NCI-H82 treated with DMSO at 0.1 percent for 48 hours (cell line): ENCODE results near the gene XPA.

Source experiments
- DNase-seq: peaks from one replicate; lab custom pipeline; 2025; ENCODE audit not compliant: unreplicated experiment; lab: John Stamatoyannopoulos, UW

XPA gene

GRCh38 chr9:97659771-97660170 lies 37.4 kb downstream of the XPA start:
- DNase-seq: no peak

- DNase-seq: no peak
These were observed 38.4 kb downstream of the XPA start for GRCh38 chr9:97658707-97659106.

GRCh38 chr9:97651646-97652045 lies 45.5 kb downstream of the XPA start:
- DNase-seq: no peak

- DNase-seq: no peak
These were observed 49.1 kb downstream of the XPA start for GRCh38 chr9:97647996-97648395.

DNA sequence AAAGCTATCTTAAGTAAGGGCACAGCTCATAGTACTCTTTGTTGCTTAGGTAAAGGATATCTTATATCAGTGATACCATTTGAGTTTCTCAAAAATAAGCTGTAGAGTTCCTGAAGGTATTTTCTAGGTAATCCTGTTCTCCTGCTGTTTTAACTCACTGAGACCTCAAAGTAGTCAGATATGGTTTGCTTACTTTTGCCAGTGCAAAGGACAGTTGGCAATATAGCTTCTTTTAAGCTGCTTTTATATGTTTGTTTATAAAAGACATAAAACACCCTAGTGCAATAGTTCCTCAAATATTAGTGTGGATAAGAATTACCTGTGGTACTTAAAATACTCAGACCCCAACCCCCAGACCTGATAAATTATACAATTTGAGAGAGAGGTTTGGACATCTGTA lies 51.4 kb downstream of the XPA start:
- DNase-seq: no peak

- DNase-seq: no peak
These were observed 56.8 kb downstream of the XPA start for GRCh38 chr9:97640325-97640724.

- no peak for DNase-seq
These were observed 58.5 kb downstream of the XPA start for GRCh38 chr9:97638666-97639065.

DNA sequence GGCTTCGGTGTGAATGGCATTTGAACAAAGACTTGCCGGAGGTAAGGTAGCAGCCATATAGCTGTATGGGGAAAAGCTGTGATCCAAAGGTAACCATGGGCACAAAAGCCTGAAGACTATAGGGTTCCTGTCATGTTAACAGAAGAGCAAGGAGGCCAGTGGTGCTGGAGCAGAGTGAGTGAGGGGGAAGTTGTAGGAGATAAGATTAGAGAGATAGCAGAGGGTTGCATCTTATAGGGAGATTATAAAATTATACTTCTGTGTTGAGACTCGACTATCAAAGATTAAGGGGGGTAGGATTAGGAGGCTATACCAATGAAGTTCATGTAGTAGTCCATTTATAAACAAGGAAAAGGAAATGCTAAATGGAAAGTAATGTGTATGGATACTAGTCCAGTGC lies 60.2 kb downstream of the XPA start:
- peak; percentile 10 for DNase-seq

GRCh38 chr9:97635026-97635425 lies 62.1 kb downstream of the XPA start:
- DNase-seq: no peak

- DNase-seq: no peak
These were observed 63.2 kb downstream of the XPA start for GRCh38 chr9:97633859-97634490.

- peak; percentile 96 for DNase-seq
These were observed 63.9 kb downstream of the XPA start, which contains the start of the genes NCBP1 and TSTD2 for GRCh38 chr9:97632985-97633858. Gene NCBP1, plus strand, starts transcription at chr9:97633821. Its CDS starts 61 bp downstream, at chr9:97633882. Gene TSTD2, minus strand, starts transcription at chr9:97633368. Its CDS starts 5,806 bp downstream, at chr9:97627562.

GRCh38 chr9:97632248-97632984 lies 64.7 kb downstream of the XPA start:
- peak; percentile 62 for DNase-seq

- DNase-seq: no peak
These were observed 66.5 kb downstream of the XPA start for GRCh38 chr9:97630591-97630990.

DNA sequence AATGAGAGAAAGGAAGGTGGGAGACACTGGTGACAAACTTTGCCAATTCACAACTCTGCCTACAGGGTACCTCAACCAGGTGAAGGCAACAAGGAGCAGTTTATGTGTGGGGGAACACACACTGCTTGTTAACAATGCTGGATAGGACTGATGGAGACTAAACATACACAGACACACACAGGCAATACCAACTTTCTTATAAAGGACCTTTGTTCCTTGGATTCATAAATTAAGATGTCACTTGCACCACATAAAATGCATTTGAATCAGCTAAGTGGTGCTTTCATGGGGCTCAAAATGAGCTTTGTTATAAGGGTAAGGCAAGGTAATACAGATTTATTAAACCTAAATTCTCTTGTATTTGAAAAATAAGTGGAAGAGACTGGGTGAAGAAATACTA lies 68.0 kb downstream of the XPA start:
- no peak for DNase-seq

- DNase-seq: no peak
These were observed 68.5 kb downstream of the XPA start for GRCh38 chr9:97628668-97629067.

- DNase-seq: no peak
These were observed 69.5 kb downstream of the XPA start for GRCh38 chr9:97627624-97628023.

DNA sequence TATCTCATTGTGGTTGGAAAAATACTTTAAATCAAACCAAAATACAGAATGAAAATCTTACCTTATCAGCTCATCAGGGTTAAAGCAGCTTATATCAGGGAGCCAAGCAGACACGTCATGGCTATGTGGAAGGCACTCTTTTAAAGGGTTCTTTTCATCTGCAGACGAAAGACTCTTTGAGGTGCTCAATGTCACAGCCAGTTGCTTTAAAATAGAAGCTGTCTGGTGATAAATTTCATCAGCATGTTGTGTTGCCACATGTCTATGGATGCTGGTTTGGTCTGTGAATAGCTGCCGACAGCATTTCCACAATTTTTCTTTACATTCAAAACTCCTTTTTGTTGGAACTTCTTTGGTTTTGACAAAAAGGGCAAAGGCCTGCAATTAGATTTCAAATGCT lies 71.5 kb downstream of the XPA start:
- no peak for DNase-seq
